Activated naive CD4-positive, alpha-beta T cell treated with anti-CD3 and anti-CD28 coated beads, Interleukin-2, amount 50 U/mL, for 16 hours (primary cell): Measurements from ENCODE around the gene PIGH.
"Not testable (repeated sequence)": the region's sequence is repeated elsewhere in the genome, so short reads cannot be mapped to it uniquely, and the experiment has no call there.

Experiments used
- DNase-seq: peaks from one replicate; pipeline ENCODE4 v3.0.0-alpha.2; 2020

PIGH gene

GRCh38 chr14:67607646-67608045 is 7.6 kb upstream of the PIGH start:
- DNase-seq: no peak

- no peak for DNase-seq
Measured at GRCh38 chr14:67602995-67603545, 3.0 kb upstream of the PIGH start.

GRCh38 chr14:67602076-67602475 is 2.0 kb upstream of the PIGH start:
- DNase-seq: no peak

GRCh38 chr14:67600562-67600974 is 500 bp upstream of the PIGH start:
- DNase-seq: not testable (repeated sequence)

GRCh38 chr14:67595392-67595791 is 4.7 kb downstream of the PIGH start:
- DNase-seq: no peak

- not testable (repeated sequence) for DNase-seq
Measured at GRCh38 chr14:67593650-67594049, 6.4 kb downstream of the PIGH start.

GRCh38 chr14:67589204-67589770 is 10.8 kb downstream of the PIGH start:
- DNase-seq: no peak

GRCh38 chr14:67586369-67586768 is 13.7 kb downstream of the PIGH start:
- no peak for DNase-seq

- no peak for DNase-seq
Measured at GRCh38 chr14:67584978-67585377, 15.1 kb downstream of the PIGH start.

- DNase-seq: no peak
Measured at GRCh38 chr14:67583711-67584644, 16.1 kb downstream of the PIGH start.

GRCh38 chr14:67582061-67582460 is 18.0 kb downstream of the PIGH start:
- no peak for DNase-seq

GRCh38 chr14:67581643-67582042 is 18.4 kb downstream of the PIGH start:
- DNase-seq: no peak

- no peak for DNase-seq
Measured at GRCh38 chr14:67580336-67581171, 19.5 kb downstream of the PIGH start.

- no peak for DNase-seq
Measured at GRCh38 chr14:67579636-67580035, 20.4 kb downstream of the PIGH start.

- DNase-seq: no peak
Measured at GRCh38 chr14:67579040-67579439, 21.0 kb downstream of the PIGH start.

- no peak for DNase-seq
Measured at GRCh38 chr14:67577909-67578749, 21.9 kb downstream of the PIGH start.

GRCh38 chr14:67577181-67577808 is 22.8 kb downstream of the PIGH start:
- no peak for DNase-seq

GRCh38 chr14:67576216-67576955 is 23.7 kb downstream of the PIGH start:
- DNase-seq: no peak

GRCh38 chr14:67575684-67576083 is 24.4 kb downstream of the PIGH start:
- DNase-seq: no peak

GRCh38 chr14:67574806-67575205 is 25.3 kb downstream of the PIGH start:
- no peak for DNase-seq

GRCh38 chr14:67574156-67574555 is 25.9 kb downstream of the PIGH start:
- DNase-seq: no peak
